Measurements from ENCODE around the gene DZIP1L.

The DZIP1L gene

DNA sequence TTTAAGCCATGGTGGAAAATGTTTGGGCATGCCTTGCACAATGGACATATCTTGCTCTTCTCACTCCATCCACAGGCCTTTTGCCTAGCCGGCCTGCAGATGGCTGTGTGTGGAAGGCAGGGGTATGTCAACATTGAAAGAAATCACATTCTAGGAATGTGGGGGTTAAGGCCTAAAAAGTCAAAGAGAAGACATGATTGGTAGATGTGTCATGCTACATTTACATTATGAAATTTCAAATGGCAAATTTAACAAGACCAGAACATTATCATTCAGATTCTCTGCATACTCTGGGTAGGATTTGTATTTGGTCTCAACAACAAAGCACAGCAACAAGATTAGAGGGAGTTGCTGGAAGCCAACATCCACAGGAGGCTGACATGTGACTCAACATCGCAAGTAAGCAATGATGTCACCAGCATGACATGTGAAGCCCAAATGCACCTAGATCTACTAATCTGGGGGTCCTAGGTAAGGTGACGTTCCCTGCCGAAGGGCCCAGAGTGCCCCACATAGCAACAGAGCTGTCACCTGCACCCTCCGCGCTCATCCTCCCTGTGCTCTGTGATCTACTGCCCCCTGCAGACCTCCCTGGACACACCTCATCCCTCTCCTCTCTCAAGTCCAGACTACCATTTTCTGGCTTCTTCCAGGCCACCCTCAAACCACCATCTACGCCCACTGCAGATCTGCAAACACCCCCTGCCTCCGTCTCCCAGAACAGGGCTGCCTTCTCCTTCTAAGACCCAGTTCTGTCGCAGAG lies 66.1 kb downstream of the DZIP1L start:
- peak; percentile 66 for DNase-seq (ENCODE audit: low read depth)
- TF ChIP-seq, protein P1, sequence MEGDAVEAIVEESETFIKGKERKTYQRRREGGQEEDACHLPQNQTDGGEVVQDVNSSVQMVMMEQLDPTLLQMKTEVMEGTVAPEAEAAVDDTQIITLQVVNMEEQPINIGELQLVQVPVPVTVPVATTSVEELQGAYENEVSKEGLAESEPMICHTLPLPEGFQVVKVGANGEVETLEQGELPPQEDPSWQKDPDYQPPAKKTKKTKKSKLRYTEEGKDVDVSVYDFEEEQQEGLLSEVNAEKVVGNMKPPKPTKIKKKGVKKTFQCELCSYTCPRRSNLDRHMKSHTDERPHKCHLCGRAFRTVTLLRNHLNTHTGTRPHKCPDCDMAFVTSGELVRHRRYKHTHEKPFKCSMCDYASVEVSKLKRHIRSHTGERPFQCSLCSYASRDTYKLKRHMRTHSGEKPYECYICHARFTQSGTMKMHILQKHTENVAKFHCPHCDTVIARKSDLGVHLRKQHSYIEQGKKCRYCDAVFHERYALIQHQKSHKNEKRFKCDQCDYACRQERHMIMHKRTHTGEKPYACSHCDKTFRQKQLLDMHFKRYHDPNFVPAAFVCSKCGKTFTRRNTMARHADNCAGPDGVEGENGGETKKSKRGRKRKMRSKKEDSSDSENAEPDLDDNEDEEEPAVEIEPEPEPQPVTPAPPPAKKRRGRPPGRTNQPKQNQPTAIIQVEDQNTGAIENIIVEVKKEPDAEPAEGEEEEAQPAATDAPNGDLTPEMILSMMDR (IDR thresholded peaks at IDR 0.05; ENCODE audit: low read length, missing control alignments): peak; percentile 4
- no peak overlapping the region for H3K4me3 ChIP-seq (replicated peaks; ENCODE audit: low read depth, low read length)

DNA sequence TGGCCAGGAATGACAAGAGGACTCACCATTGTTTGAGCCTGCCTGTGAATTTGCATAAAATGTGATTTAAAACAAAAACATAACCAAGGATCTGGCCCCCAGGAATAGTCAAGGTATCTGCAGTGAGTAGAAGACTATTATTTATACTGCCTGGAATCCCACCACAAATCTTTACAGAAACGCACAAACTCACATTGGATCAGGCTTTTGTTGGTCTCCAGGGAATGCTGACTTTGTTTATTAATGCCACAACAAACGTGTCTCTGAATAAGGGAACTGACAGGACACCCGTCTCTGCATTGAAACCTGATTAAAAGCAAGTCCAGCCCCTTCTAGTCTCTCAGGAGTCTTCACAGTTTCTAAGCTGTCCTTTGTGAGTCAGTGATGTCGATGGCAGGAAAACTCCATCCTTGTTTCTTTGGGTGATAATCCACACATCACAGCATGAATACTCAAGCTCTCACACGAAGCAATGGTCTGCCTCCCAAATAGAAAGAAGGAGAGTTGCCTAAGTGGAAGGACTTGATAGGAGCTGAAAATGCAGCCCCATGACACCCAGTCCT lies 67.7 kb downstream of the DZIP1L start:
- no peak overlapping the region for H3K4me3 ChIP-seq (replicated peaks; ENCODE audit: low read depth, low read length)
- no peak for DNase-seq (ENCODE audit: low read depth)
- TF ChIP-seq, protein P1 (IDR thresholded peaks at IDR 0.05; ENCODE audit: low read length, missing control alignments): no peak

DNA sequence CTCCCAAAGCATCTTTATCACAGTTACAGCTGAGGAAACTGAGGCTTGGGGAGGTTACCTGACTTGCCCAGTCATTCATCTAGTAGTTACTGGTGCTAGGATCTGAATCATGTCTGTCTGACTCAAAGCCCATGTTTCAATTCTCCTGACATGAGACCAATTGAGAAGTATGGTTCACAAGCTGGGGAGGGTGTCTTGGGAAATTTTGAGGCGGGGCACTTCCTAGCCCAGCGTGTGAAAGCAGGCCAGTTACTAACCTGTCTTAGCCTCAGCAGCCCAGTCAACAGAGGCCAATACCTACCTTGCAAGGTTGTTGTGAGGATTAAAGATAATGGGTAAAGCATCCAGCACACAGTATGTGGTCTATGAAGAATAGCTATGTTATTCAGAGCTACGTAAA lies 68.5 kb downstream of the DZIP1L start:
- DNase-seq (ENCODE audit: low read depth): no peak
- TF ChIP-seq, protein P1 (IDR thresholded peaks at IDR 0.05; ENCODE audit: low read length, missing control alignments): no peak
- no peak overlapping the region for H3K4me3 ChIP-seq (replicated peaks; ENCODE audit: low read depth, low read length)

DNA sequence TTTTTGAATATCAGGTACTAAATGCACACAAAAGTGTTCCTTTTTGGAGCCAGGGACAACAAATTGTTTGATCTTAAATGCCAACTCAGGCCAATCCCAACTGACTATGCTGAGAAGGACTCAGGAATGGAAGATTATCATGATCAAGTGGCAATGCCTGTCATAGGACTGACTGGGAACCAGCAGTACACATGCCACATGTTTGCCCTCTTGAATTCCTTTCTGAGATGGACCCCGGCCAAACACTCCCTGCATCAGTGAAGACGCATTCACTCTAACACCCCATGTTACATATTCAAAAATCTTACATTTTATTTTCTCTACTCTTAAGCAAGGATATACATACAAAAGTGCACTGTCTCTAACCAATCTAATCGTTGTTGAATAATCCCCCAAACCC lies 69.3 kb downstream of the DZIP1L start:
- DNase-seq (ENCODE audit: low read depth): no peak
- TF ChIP-seq, protein P1 (IDR thresholded peaks at IDR 0.05; ENCODE audit: low read length, missing control alignments): no peak
- no peak overlapping the region for H3K4me3 ChIP-seq (replicated peaks; ENCODE audit: low read depth, low read length)

DNA sequence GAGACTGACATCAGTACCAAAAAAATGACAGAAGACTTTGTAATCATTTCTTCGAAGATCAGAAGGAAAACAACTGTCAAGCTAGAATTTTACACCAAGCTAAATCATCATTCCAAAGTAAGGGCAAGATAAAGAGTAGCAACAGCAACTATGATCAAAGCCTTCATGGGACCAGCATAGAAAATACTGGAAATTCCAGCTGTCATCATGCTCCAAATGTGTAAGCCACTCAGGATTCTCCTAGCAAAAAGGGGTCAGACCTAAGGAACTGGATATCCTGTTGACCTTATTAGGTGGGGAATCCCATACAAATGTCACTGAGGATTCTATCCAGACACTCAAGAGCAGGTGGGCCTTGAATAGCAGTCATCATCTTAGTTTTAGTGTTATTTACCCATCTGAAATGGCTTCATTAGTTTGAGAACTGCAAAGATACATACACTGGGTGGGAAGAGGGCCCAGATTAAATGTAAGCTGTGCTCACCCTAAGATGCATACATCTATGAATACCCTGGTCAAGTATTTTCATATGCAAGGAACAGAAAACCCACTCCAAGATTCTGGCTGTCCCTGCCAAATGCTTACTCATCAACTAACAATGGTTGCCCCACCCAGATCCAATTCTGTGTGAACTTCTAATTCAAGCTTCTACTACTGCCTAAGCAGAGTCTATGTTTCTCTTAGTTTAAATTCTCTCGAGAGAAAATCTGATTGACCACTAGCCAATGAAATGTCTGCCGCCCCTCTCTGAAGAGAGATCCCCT lies 72.0 kb downstream of the DZIP1L start:
- TF ChIP-seq, protein P1 (IDR thresholded peaks at IDR 0.05; ENCODE audit: low read length, missing control alignments): no peak
- no peak overlapping the region for H3K4me3 ChIP-seq (replicated peaks; ENCODE audit: low read depth, low read length)
- peak; percentile 86 for DNase-seq (ENCODE audit: low read depth)

DNA sequence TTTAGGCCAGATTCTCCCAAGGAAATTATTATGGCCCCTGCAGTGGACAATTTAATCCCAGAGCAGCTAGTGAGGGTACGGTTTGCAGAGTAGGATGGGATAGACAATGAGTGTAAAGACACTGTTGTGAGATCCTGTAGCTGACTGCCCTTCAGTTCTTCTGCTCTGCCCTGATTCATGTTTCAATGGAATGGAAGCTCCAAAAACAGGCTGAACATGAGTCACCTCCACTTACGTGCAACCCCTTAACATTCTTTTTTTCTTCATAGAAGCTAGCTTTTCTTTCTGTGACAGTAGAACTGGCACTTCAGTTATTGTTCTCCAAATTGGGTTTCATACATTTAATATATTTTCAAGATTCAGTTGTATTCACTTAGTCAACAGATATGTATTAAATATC lies 73.4 kb downstream of the DZIP1L start:
- peak; percentile 65 for DNase-seq (ENCODE audit: low read depth)
- TF ChIP-seq, protein P1 (IDR thresholded peaks at IDR 0.05; ENCODE audit: low read length, missing control alignments): no peak

More for the DNA sequence above, 73.4 kb downstream of the DZIP1L start:
- no peak overlapping the region for H3K4me3 ChIP-seq (replicated peaks; ENCODE audit: low read depth, low read length)

All from fibroblast of pulmonary artery (primary cell).